H9 (cell line): Measurements from ENCODE around the gene BAX. TPM values are rescaled to one million over a fixed set of nuclear protein-coding genes. Genes with fewer than 3 reads are reported as not detected.

Source experiments
- DNase-seq: peaks from one replicate; pipeline ENCODE4 v3.0.0-alpha.2; 2017
- H2AFZ ChIP-seq: one replicate; pipeline ENCODE4 v1.6.1; 2013; ENCODE audit warnings: mild to moderate bottlenecking, low read length, control low read depth, moderate library complexity
- H2AK5ac ChIP-seq: 2 replicates; pipeline ENCODE4 v1.6.1; 2013; ENCODE audit warnings: low read length, control low read depth, mixed read lengths; ENCODE audit not compliant: insufficient read length
- H2BK120ac ChIP-seq: one replicate; pipeline ENCODE4 v1.6.1; 2013; ENCODE audit warnings: low read depth, mild to moderate bottlenecking, low read length, control low read depth, inconsistent platforms; ENCODE audit not compliant: poor library complexity, severe bottlenecking
- H2BK12ac ChIP-seq: 2 replicates; pipeline ENCODE4 v1.6.1; 2013; ENCODE audit warnings: low read length, control low read depth, mixed read lengths, low read depth; ENCODE audit not compliant: insufficient read length
- H2BK15ac ChIP-seq: 2 replicates; pipeline ENCODE4 v1.6.1; 2013; ENCODE audit warnings: low read depth, low read length, control low read depth
- H2BK20ac ChIP-seq: one replicate; pipeline ENCODE4 v1.6.1; 2013; ENCODE audit warnings: low read depth, mild to moderate bottlenecking, low read length, control low read depth, inconsistent platforms; ENCODE audit not compliant: poor library complexity, severe bottlenecking
- H2BK5ac ChIP-seq: 2 replicates; pipeline ENCODE4 v1.6.1; 2013; ENCODE audit warnings: low read length, control low read depth, mixed read lengths; ENCODE audit not compliant: insufficient read length
- H3K14ac ChIP-seq: 2 replicates; pipeline ENCODE4 v1.6.1; 2013; ENCODE audit warnings: low read length, control low read depth; ENCODE audit not compliant: insufficient read depth
- H3K18ac ChIP-seq: 2 replicates; pipeline ENCODE4 v1.6.1; 2013; ENCODE audit warnings: low read depth, mild to moderate bottlenecking, mixed read lengths, low read length, control low read depth; ENCODE audit not compliant: insufficient read length
- H3K23ac ChIP-seq: 2 replicates; pipeline ENCODE4 v1.6.1; 2013; ENCODE audit warnings: low read length, control low read depth, mixed read lengths, low read depth; ENCODE audit not compliant: insufficient read length
- H3K23me2 ChIP-seq: 2 replicates; pipeline ENCODE4 v1.6.1; 2013; ENCODE audit warnings: low read depth, mild to moderate bottlenecking, mixed read lengths, low read length, control low read depth; ENCODE audit not compliant: insufficient read length, poor library complexity, severe bottlenecking
- H3K27ac ChIP-seq: 2 replicates; pipeline ENCODE4 v1.5.1; 2013; ENCODE audit warnings: low read length, control low read depth, mixed read lengths, low read depth; ENCODE audit not compliant: insufficient read length
- H3K27me3 ChIP-seq: 2 replicates; pipeline ENCODE4 v1.6.1; 2013; ENCODE audit warnings: low read length, control low read depth, inconsistent platforms; ENCODE audit not compliant: insufficient read depth
- H3K4ac ChIP-seq: 2 replicates; pipeline ENCODE4 v1.6.1; 2013; ENCODE audit warnings: low read depth, mild to moderate bottlenecking, control low read depth, inconsistent platforms, low read length, moderate library complexity
- H3K4me1 ChIP-seq: 2 replicates; pipeline ENCODE4 v1.6.1; 2013; ENCODE audit warnings: low read length, control low read depth, inconsistent platforms; ENCODE audit not compliant: insufficient read depth
- H3K4me2 ChIP-seq: 2 replicates; pipeline ENCODE4 v1.6.1; 2013; ENCODE audit warnings: low read length, control low read depth, mixed read lengths; ENCODE audit not compliant: insufficient read length, insufficient read depth
- H3K56ac ChIP-seq: 2 replicates; pipeline ENCODE4 v1.6.1; 2013; ENCODE audit warnings: low read depth, mild to moderate bottlenecking, mixed read lengths, low read length, control low read depth; ENCODE audit not compliant: insufficient read length
- H3K79me1 ChIP-seq: 2 replicates; pipeline ENCODE4 v1.6.1; 2013; ENCODE audit warnings: low read depth, mild to moderate bottlenecking, moderate library complexity, low read length, control low read depth, inconsistent platforms; ENCODE audit not compliant: insufficient read depth, poor library complexity, severe bottlenecking
- H3K79me2 ChIP-seq: 2 replicates; pipeline ENCODE4 v1.6.1; 2013; ENCODE audit warnings: low read length, control low read depth, inconsistent platforms; ENCODE audit not compliant: insufficient read depth
- H3K9ac ChIP-seq: 2 replicates; pipeline ENCODE4 v1.6.1; 2013; ENCODE audit warnings: low read length, control low read depth, mixed read lengths; ENCODE audit not compliant: insufficient read length; ENCODE audit errors: extremely low read depth
- H3K9me3 ChIP-seq: one replicate; pipeline ENCODE4 v1.6.1; 2013; ENCODE audit warnings: low read depth, low read length, inconsistent platforms; ENCODE audit not compliant: control insufficient read depth
- H3T11ph ChIP-seq: one replicate; pipeline ENCODE4 v1.6.1; 2013; ENCODE audit warnings: mild to moderate bottlenecking, low read length, control low read depth, inconsistent platforms
- H4K20me1 ChIP-seq: one replicate; pipeline ENCODE4 v1.6.1; 2013; ENCODE audit not compliant: control insufficient read depth, insufficient read length, insufficient read depth
- H4K5ac ChIP-seq: 2 replicates; pipeline ENCODE4 v1.6.1; 2013; ENCODE audit warnings: low read depth, mild to moderate bottlenecking, mixed read lengths, low read length, control low read depth; ENCODE audit not compliant: insufficient read length
- H4K8ac ChIP-seq: replicated peaks from 2 replicates; pipeline ENCODE4 v1.6.1; 2013; ENCODE audit warnings: low read length, control low read depth, mixed read lengths, low read depth; ENCODE audit not compliant: insufficient read length
- H4K91ac ChIP-seq: 2 replicates; pipeline ENCODE4 v1.6.1; 2013; ENCODE audit warnings: low read depth, mild to moderate bottlenecking, moderate library complexity, mixed read lengths, low read length, control low read depth; ENCODE audit not compliant: insufficient read length
- H3K27ac Mint-ChIP-seq, 3 experiments: 2 replicates in 2 of 3; 3 replicates in 1 of 3; pipeline ENCODE4 v1.8.0; 2020 to 2021; ENCODE audit warnings: mixed read lengths in 3 of 3, mild to moderate bottlenecking in 1 of 3, moderate library complexity in 1 of 3
- H3K27me3 Mint-ChIP-seq: 2 replicates; pipeline ENCODE4 v1.8.0; 2021; ENCODE audit warnings: low read depth, mild to moderate bottlenecking, moderate library complexity, mixed read lengths
- H3K36me3 Mint-ChIP-seq, 3 experiments: 2 replicates in 2 of 3; 3 replicates in 1 of 3; pipeline ENCODE4 v1.8.0; 2020 to 2021; ENCODE audit warnings: low read depth in 3 of 3, mixed read lengths in 3 of 3; ENCODE audit not compliant: insufficient read depth in 1 of 3
- H3K4me1 Mint-ChIP-seq, 2 experiments: 2 replicates each; pipeline ENCODE4 v1.8.0; 2020; ENCODE audit warnings: mixed read lengths in 2 of 2
- H3K4me3 Mint-ChIP-seq, 2 experiments: 2 replicates in 1 of 2; 3 replicates in 1 of 2; pipeline ENCODE4 v1.8.0; 2020 to 2021; ENCODE audit warnings: mild to moderate bottlenecking in 2 of 2, mixed read lengths in 2 of 2, moderate library complexity in 1 of 2
- H3K9me3 Mint-ChIP-seq, 2 experiments: 2 replicates in 1 of 2; 3 replicates in 1 of 2; pipeline ENCODE4 v1.8.0; 2020; ENCODE audit warnings: mild to moderate bottlenecking in 2 of 2, mixed read lengths in 2 of 2, moderate library complexity in 1 of 2
- CTCF ChIP-seq: fragments of 200-600 bp; sonication (generic); conservative IDR thresholded peaks from 3 replicates; pipeline ENCODE4 v1.8.0; 2021; ENCODE audit warnings: antibody characterized with exemption, mild to moderate bottlenecking
- WGBS: extraction: QIAGEN DNeasy Blood & Tissue Kit; methylation state at CpG from one replicate; pipeline ENCODE4 v1.1.7; 2013; ENCODE audit warnings: missing lambda C conversion rate, low lambda C conversion rate, mixed read lengths; ENCODE audit not compliant: insufficient read length; ENCODE audit errors: extremely low coverage; 5-methylcytosine and 5-hydroxymethylcytosine counted together
- microRNA-seq: library from miRNA; unstranded; fragments of <30 nt; microRNA quantifications from one replicate; pipeline ENCODE4, GENCODE V29; 2020; ENCODE audit warnings: borderline microRNAs expressed
- total RNA-seq: library from RNA; stranded (reverse); gene quantifications from 2 replicates; pipeline ENCODE4 v1.2.1, GENCODE V29; 2021

BAX gene
- total RNA-seq, 1 experiment from 2014 or later, result 310 TPM

DNA sequence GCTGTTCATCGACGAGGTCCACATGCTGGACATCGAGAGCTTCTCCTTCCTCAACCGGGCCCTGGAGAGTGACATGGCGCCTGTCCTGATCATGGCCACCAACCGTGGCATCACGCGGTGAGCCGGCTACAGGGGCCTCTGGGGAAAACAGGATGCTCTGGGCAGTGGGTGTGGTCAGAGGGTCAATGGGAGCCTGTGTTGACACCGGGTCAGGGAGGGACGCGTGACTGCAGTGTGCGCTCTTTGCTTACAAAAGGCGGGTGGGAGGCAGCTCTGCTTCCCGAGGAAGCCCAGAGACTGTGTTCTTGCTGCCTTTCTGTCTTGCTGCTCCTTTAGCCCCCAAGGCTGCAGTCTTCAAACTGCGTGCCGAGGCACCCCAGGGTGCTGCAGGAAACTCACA, 56.5 kb downstream of the BAX start:
- Mint-ChIP-seq H3K27ac (no peak overlapping the region), H3K27me3 (no peaks in the 10 kb centered on the region), H3K36me3 (peaks cover 31 to 84% (median 81%) of the 10 kb centered on the region in 3 experiments; a peak in 6 of 7 replicates), H3K4me3 (no peak overlapping the region), H3K9me3 (no peaks in the 10 kb centered on the region), H3K4me1 (no peaks in the 10 kb centered on the region)
- Histone ChIP-seq H3K79me2 (no peaks in the 10 kb centered on the region), H3K27ac (no peak overlapping the region), H3K4me2 (no peak overlapping the region), H2BK20ac (no peak overlapping the region), H2AK5ac (no peak overlapping the region), H3K14ac (no peak overlapping the region), H3K9ac (no peak overlapping the region), H3K56ac (no peak overlapping the region), H3K79me1 (no peaks in the 10 kb centered on the region), H3K9me3 (no peaks in the 10 kb centered on the region), H3K18ac (no peak overlapping the region), H2BK120ac (no peak overlapping the region), H2BK12ac (no peak overlapping the region), H2AFZ (no peak overlapping the region), H3K23me2 (no peaks in the 10 kb centered on the region), H2BK15ac (no peak overlapping the region), H3K4ac (no peak overlapping the region), H4K8ac (no peak overlapping the region), H2BK5ac (no peak overlapping the region), H4K5ac (no peak overlapping the region), H3K4me1 (no peaks in the 10 kb centered on the region), H4K20me1 (no peaks in the 10 kb centered on the region), H3K23ac (no peak overlapping the region), H3T11ph (no peak overlapping the region), H4K91ac (no peak overlapping the region), H3K27me3 (no peaks in the 10 kb centered on the region)
- TF ChIP-seq CTCF, result no peak
- no CpG with 5 or more reads among the region's 17 CpGs for WGBS
- DNase-seq, result no peak

Small RNA genes within 50 kb of the gene (microRNA-seq; reads per million reads assigned to microRNA genes)
- not detected for gene MIR6798

Other genes with a start within 250 kb of the BAX start
- gene MAMSTR, start 235.2 kb upstream of the BAX start, total RNA-seq, result 1.4 and 1.6 TPM in 2 replicates
- gene RASIP1, start 214.3 kb upstream of the BAX start, total RNA-seq, result 2.4 and 2.8 TPM in 2 replicates
- 2.6 and 3.7 TPM in 2 replicates for gene IZUMO1, start 208.0 kb upstream of the BAX start, total RNA-seq
- 15.9 and 16.1 TPM in 2 replicates for gene FUT1, start 202.2 kb upstream of the BAX start, total RNA-seq
- 0.55 and 0.90 TPM in 2 replicates for gene FGF21, start 199.4 kb upstream of the BAX start, total RNA-seq
- 30.6 and 32.7 TPM in 2 replicates for gene BCAT2, start 143.8 kb upstream of the BAX start, total RNA-seq
- gene HSD17B14, start 118.4 kb upstream of the BAX start, total RNA-seq, result 11.2 and 11.6 TPM in 2 replicates
- 14.3 and 15.3 TPM in 2 replicates for gene PLEKHA4, start 86.3 kb upstream of the BAX start, total RNA-seq
- gene PPP1R15A, start 82.5 kb upstream of the BAX start, total RNA-seq, result 17.2 and 17.5 TPM in 2 replicates
- gene TULP2, start 56.1 kb upstream of the BAX start, total RNA-seq, result 0.94 and 1.0 TPM in 2 replicates
- gene NUCB1, start 54.6 kb upstream of the BAX start, total RNA-seq, result 125 and 131 TPM in 2 replicates
- 1.4 and 2.0 TPM in 2 replicates for gene DHDH, start 21.2 kb upstream of the BAX start, total RNA-seq
- 1,244 and 1,245 TPM in 2 replicates for gene FTL, start 10.4 kb downstream of the BAX start, total RNA-seq
- gene GYS1, start 38.4 kb downstream of the BAX start, total RNA-seq, result 44.3 and 45.6 TPM in 2 replicates
- gene RUVBL2, start 39.0 kb downstream of the BAX start, total RNA-seq, result 130 and 134 TPM in 2 replicates
- not detected in 2 replicates for gene LHB, start 62.2 kb downstream of the BAX start, total RNA-seq
- 0.46 TPM in 1 of 2 replicates, not detected in the other for gene CGB3, start 69.5 kb downstream of the BAX start, total RNA-seq
- 0.55 and 0.77 TPM in 2 replicates for gene CGB2, start 77.0 kb downstream of the BAX start, total RNA-seq
- gene CGB1, start 82.0 kb downstream of the BAX start, total RNA-seq, result not detected in 2 replicates
- not detected in 2 replicates for gene CGB5, start 89.0 kb downstream of the BAX start, total RNA-seq
- gene CGB8, start 94.2 kb downstream of the BAX start, total RNA-seq, result 0.39 TPM in 1 of 2 replicates, not detected in the other
- 1.2 TPM in 2 replicates for gene CGB7, start 102.9 kb downstream of the BAX start, total RNA-seq
- gene NTF4, start 109.9 kb downstream of the BAX start, total RNA-seq, result 2.1 and 2.3 TPM in 2 replicates
- gene KCNA7, start 117.8 kb downstream of the BAX start, total RNA-seq, result 0.04 TPM in 2 replicates
- gene SNRNP70, start 130.6 kb downstream of the BAX start, total RNA-seq, result 292 and 295 TPM in 2 replicates
- 3.5 and 4.2 TPM in 2 replicates for gene LIN7B, start 159.5 kb downstream of the BAX start, total RNA-seq
- gene C19orf73, start 164.3 kb downstream of the BAX start, total RNA-seq, result 0.72 and 1.1 TPM in 2 replicates
- gene PPFIA3, start 164.7 kb downstream of the BAX start, total RNA-seq, result 18.8 and 19.1 TPM in 2 replicates
- 1.8 and 1.9 TPM in 2 replicates for gene HRC, start 200.5 kb downstream of the BAX start, total RNA-seq
- 6.9 and 7.2 TPM in 2 replicates for gene TRPM4, start 202.9 kb downstream of the BAX start, total RNA-seq